Naive thymus-derived CD4-positive, alpha-beta T cell (primary cell): Measurements from ENCODE around the gene SPEG. TPM values are rescaled to one million over a fixed set of nuclear protein-coding genes. Genes with fewer than 3 reads are reported as not detected.

Experiments
- ATAC-seq: fragments of 150-1000 bp; cut with Tn5 transposase; 2 replicates; pipeline ENCODE4 v1.10.0; 2021; ENCODE audit warnings: mild to moderate bottlenecking, moderate library complexity
- CTCF ChIA-PET: fragments of 350-600 bp; sonication (Branson Sonifier 250); formaldehyde crosslinking; loops from one replicate; lab custom pipeline; 2021; ENCODE audit warnings: antibody characterized with exemption; lab: Charles Lee
- POLR2A ChIA-PET: fragments of 350-600 bp; sonication (Branson Sonifier 250); formaldehyde crosslinking; loops from one replicate; lab custom pipeline; 2021; ENCODE audit warnings: antibody characterized with exemption, inconsistent platforms; lab: Charles Lee
- DNase-seq, 9 donors: peaks; one replicate each; pipeline versions ENCODE4 v3.0.0 to v3.0.0-alpha.2; 2020 to 2022; ENCODE audit warnings: mixed read lengths in 1 of 9
- H3K27ac ChIP-seq: one replicate; pipeline ENCODE4 v1.7.0; 2013; ENCODE audit warnings: mild to moderate bottlenecking, low read depth, low read length, moderate library complexity
- H3K27me3 ChIP-seq, 2 donors: one replicate each; pipeline ENCODE4 v1.7.0; 2013; ENCODE audit warnings: low read length in 2 of 2, mild to moderate bottlenecking in 2 of 2, moderate library complexity in 2 of 2; ENCODE audit not compliant: control insufficient read depth in 2 of 2, insufficient read depth in 2 of 2
- H3K36me3 ChIP-seq, 3 experiments: 1 replicate in 2 of 3; 2 replicates in 1 of 3; pipeline ENCODE4 v1.7.0; 2013; ENCODE audit warnings: low read length in 3 of 3, mild to moderate bottlenecking in 3 of 3, moderate library complexity in 1 of 3; ENCODE audit not compliant: insufficient read depth in 3 of 3, control insufficient read depth in 2 of 3
- H3K4me1 ChIP-seq, 2 donors: one replicate each; pipeline ENCODE4 v1.7.0; 2013; ENCODE audit warnings: low read length in 2 of 2, mild to moderate bottlenecking in 2 of 2, moderate library complexity in 1 of 2; ENCODE audit not compliant: control insufficient read depth in 2 of 2, insufficient read depth in 2 of 2
- H3K4me3 ChIP-seq: 2 replicates; pipeline ENCODE4 v1.7.0; 2013; ENCODE audit warnings: mild to moderate bottlenecking, low read length
- H3K9me3 ChIP-seq, 3 experiments: 1 replicate in 2 of 3; 2 replicates in 1 of 3; pipeline ENCODE4 v1.7.0; 2013; ENCODE audit warnings: low read length in 3 of 3; ENCODE audit not compliant: control insufficient read depth in 2 of 3
- H3K27ac Mint-ChIP-seq, 9 donors: one replicate each; pipeline ENCODE4 v1.8.0; 2020 to 2022; ENCODE audit warnings: mixed read lengths in 9 of 9, mild to moderate bottlenecking in 8 of 9, moderate library complexity in 5 of 9, inconsistent platforms in 2 of 9
- H3K27me3 Mint-ChIP-seq, 5 donors: one replicate each; pipeline ENCODE4 v1.8.0; 2021 to 2022; ENCODE audit warnings: mixed read lengths in 5 of 5, mild to moderate bottlenecking in 1 of 5
- H3K36me3 Mint-ChIP-seq, 5 donors: one replicate each; pipeline ENCODE4 v1.8.0; 2020 to 2022; ENCODE audit warnings: mixed read lengths in 5 of 5, mild to moderate bottlenecking in 3 of 5, inconsistent platforms in 1 of 5
- H3K4me1 Mint-ChIP-seq, 7 donors: one replicate each; pipeline ENCODE4 v1.8.0; 2020 to 2022; ENCODE audit warnings: mixed read lengths in 7 of 7, mild to moderate bottlenecking in 3 of 7, inconsistent platforms in 1 of 7
- H3K4me3 Mint-ChIP-seq, 10 donors: one replicate each; pipeline ENCODE4 v1.8.0; 2020 to 2022; ENCODE audit warnings: mild to moderate bottlenecking in 10 of 10, mixed read lengths in 10 of 10, moderate library complexity in 6 of 10, inconsistent platforms in 2 of 10
- H3K9me3 Mint-ChIP-seq, 11 donors: one replicate each; pipeline ENCODE4 v1.8.0; 2020 to 2022; ENCODE audit warnings: mixed read lengths in 11 of 11, mild to moderate bottlenecking in 4 of 11, inconsistent platforms in 1 of 11, moderate library complexity in 1 of 11
- intact Hi-C, 2 donors: fragments of 100-400 bp; cut with micrococcal nuclease; formaldehyde crosslinking; loops; one replicate each; pipeline ENCODE4 v1.15.1; 2023
- polyA plus RNA-seq, 2 donors: library from polyadenylated mRNA; unstranded; fragments of 300-500 nt; fragmentation: Illumina TruSeq; gene quantifications; one replicate each; pipeline ENCODE4 v1.2.3, GENCODE V29; 2021
- total RNA-seq, 6 experiments: library from RNA in 5 of 6; stranded (reverse) in 5 of 6; gene quantifications; 1 replicate in 5 of 6; 2 replicates in 1 of 6; pipeline ENCODE4 v1.2.3 and lab custom pipeline; 2021 to 2026

Gene SPEG
- total and polyA plus RNA-seq, 7 experiments from 2014 or later = 0.26 to 23.2 (median 11.8) TPM

- DNase-seq = no peak
- Mint-ChIP-seq H3K9me3 (no peaks in the 10 kb centered on the region), H3K27me3 (peaks cover 9 to 47% (median 21%) of the 10 kb centered on the region in 5 donors), H3K27ac (no peak overlapping the region), H3K4me1 (peaks cover 0 to 5% (median 0%) of the 10 kb centered on the region in 7 donors), H3K36me3 (no peaks in the 10 kb centered on the region), H3K4me3 (no peak overlapping the region)
- Histone ChIP-seq H3K36me3 (no peaks in the 10 kb centered on the region), H3K27ac (no peak overlapping the region), H3K27me3 (peaks cover 0 to 4% of the 10 kb centered on the region in 2 donors), H3K4me3 (no peak overlapping the region), H3K9me3 (no peaks in the 10 kb centered on the region), H3K4me1 (no peaks in the 10 kb centered on the region)
- intact Hi-C loops = no loop called here
- ChIA-PET POLR2A (no interaction called here), CTCF (no interaction called here)
- no peak for ATAC-seq
Observed at GRCh38 chr2:219423652-219424377, 10.8 kb upstream of the SPEG start.

- no peak for DNase-seq
- H3K27ac ChIP-seq = no peak overlapping the region
- H3K36me3 ChIP-seq = no peaks in the 10 kb centered on the region
- no peak overlapping the region for H3K4me3 Mint-ChIP-seq
- no peaks in the 10 kb centered on the region for H3K4me1 Mint-ChIP-seq
- no peaks in the 10 kb centered on the region for H3K9me3 ChIP-seq
- ChIA-PET POLR2A (no interaction called here), CTCF (no interaction called here)
- no peak overlapping the region for H3K4me3 ChIP-seq
- peaks cover 3 to 33% (median 7%) of the 10 kb centered on the region in 5 donors for H3K27me3 Mint-ChIP-seq
- no peaks in the 10 kb centered on the region for H3K9me3 Mint-ChIP-seq
- H3K27ac Mint-ChIP-seq = no peak overlapping the region
- no peaks in the 10 kb centered on the region for H3K36me3 Mint-ChIP-seq
- H3K27me3 ChIP-seq = peaks cover 0 to 4% of the 10 kb centered on the region in 2 donors
- no peaks in the 10 kb centered on the region for H3K4me1 ChIP-seq
- ATAC-seq = no peak
- intact Hi-C loops = no loop called here
Observed at GRCh38 chr2:219425238-219426067, 9.2 kb upstream of the SPEG start.

GRCh38 chr2:219426068-219426443, 8.6 kb upstream of the SPEG start:
- Mint-ChIP-seq H3K36me3 (no peaks in the 10 kb centered on the region), H3K4me1 (peaks cover 0 to under 1% (median 0%) of the 10 kb centered on the region in 7 donors), H3K27me3 (peaks cover 0 to 28% (median 3%) of the 10 kb centered on the region in 5 donors), H3K9me3 (no peaks in the 10 kb centered on the region), H3K4me3 (no peak overlapping the region), H3K27ac (no peak overlapping the region)
- no peak for DNase-seq
- no peak overlapping the region for H3K4me3 ChIP-seq
- no peaks in the 10 kb centered on the region for H3K4me1 ChIP-seq
- ATAC-seq = no peak
- H3K9me3 ChIP-seq = no peaks in the 10 kb centered on the region
- peaks cover 0 to 4% of the 10 kb centered on the region in 2 donors for H3K27me3 ChIP-seq
- ChIA-PET POLR2A (no interaction called here), CTCF (no interaction called here)
- no peak overlapping the region for H3K27ac ChIP-seq
- H3K36me3 ChIP-seq = no peaks in the 10 kb centered on the region
- intact Hi-C loops = no loop called here

- H3K4me1 Mint-ChIP-seq = peaks cover 0 to 2% (median 0%) of the 10 kb centered on the region in 7 donors
- no peak for DNase-seq
- intact Hi-C loops = no loop called here
Observed at GRCh38 chr2:219426534-219427136, 8.0 kb upstream of the SPEG start.

GRCh38 chr2:219428469-219428868, 6.2 kb upstream of the SPEG start:
- H3K27ac ChIP-seq = no peak overlapping the region
- H3K27me3 ChIP-seq = no peaks in the 10 kb centered on the region
- H3K4me3 Mint-ChIP-seq = no peak overlapping the region
- no peak for ATAC-seq
- no peaks in the 10 kb centered on the region for H3K9me3 ChIP-seq
- H3K27ac Mint-ChIP-seq = no peak overlapping the region
- ChIA-PET CTCF (interaction anchor here (3.1 kb wide), 1 partner anchor 102 kb away, joined by 19 read pairs; no protein-coding TSS in a partner anchor), POLR2A (no interaction called here)
- intact Hi-C loops = no loop called here
- peaks cover 0 to 33% (median 8%) of the 10 kb centered on the region in 5 donors for H3K27me3 Mint-ChIP-seq
- peaks cover 0 to 2% (median 0%) of the 10 kb centered on the region in 7 donors for H3K4me1 Mint-ChIP-seq
- H3K36me3 Mint-ChIP-seq = no peaks in the 10 kb centered on the region
- H3K9me3 Mint-ChIP-seq = no peaks in the 10 kb centered on the region
- H3K4me3 ChIP-seq = no peak overlapping the region
- no peaks in the 10 kb centered on the region for H3K4me1 ChIP-seq
- H3K36me3 ChIP-seq = no peaks in the 10 kb centered on the region
- DNase-seq = no peak

More at GRCh38 chr2:219426534-219427136, 8.0 kb upstream of the SPEG start:
- H3K4me3 Mint-ChIP-seq = no peak overlapping the region
- H3K36me3 ChIP-seq = no peaks in the 10 kb centered on the region
- no peak for ATAC-seq
- POLR2A ChIA-PET = no interaction called here
- H3K36me3 Mint-ChIP-seq = no peaks in the 10 kb centered on the region
- H3K9me3 Mint-ChIP-seq = no peaks in the 10 kb centered on the region
- CTCF ChIA-PET = no interaction called here
- H3K9me3 ChIP-seq = no peaks in the 10 kb centered on the region
- H3K27me3 Mint-ChIP-seq = peaks cover 0 to 24% (median 5%) of the 10 kb centered on the region in 5 donors
- peaks cover 0 to 4% of the 10 kb centered on the region in 2 donors for H3K27me3 ChIP-seq
- no peak overlapping the region for H3K27ac ChIP-seq
- no peaks in the 10 kb centered on the region for H3K4me1 ChIP-seq
- no peak overlapping the region for H3K4me3 ChIP-seq
- H3K27ac Mint-ChIP-seq = no peak overlapping the region

- H3K9me3 Mint-ChIP-seq = no peaks in the 10 kb centered on the region
- POLR2A ChIA-PET = no interaction called here
- H3K4me1 Mint-ChIP-seq = peaks cover 0 to 4% (median 0%) of the 10 kb centered on the region in 7 donors
- DNase-seq = no peak
- H3K27me3 Mint-ChIP-seq = peaks cover 0 to 35% (median 12%) of the 10 kb centered on the region in 5 donors
- H3K27me3 ChIP-seq = no peaks in the 10 kb centered on the region
- no peak for ATAC-seq
- H3K9me3 ChIP-seq = no peaks in the 10 kb centered on the region
- H3K4me3 ChIP-seq = no peak overlapping the region
- no peaks in the 10 kb centered on the region for H3K4me1 ChIP-seq
- no peaks in the 10 kb centered on the region for H3K36me3 Mint-ChIP-seq
- CTCF ChIA-PET = interaction anchor here (0.7 to 3.1 kb wide), 3 partner anchors 25 to 399 kb away, joined by 3 to 19 read pairs (median 3); no protein-coding TSS in a partner anchor
- H3K36me3 ChIP-seq = no peaks in the 10 kb centered on the region
- H3K27ac Mint-ChIP-seq = no peak overlapping the region
- intact Hi-C loops = loop anchor here in 1 of 2 donors (1.0 kb wide), 1 partner anchor 100 kb away; no protein-coding TSS in a partner anchor
- H3K27ac ChIP-seq = no peak overlapping the region
- no peak overlapping the region for H3K4me3 Mint-ChIP-seq
Observed at GRCh38 chr2:219429958-219430606, 4.6 kb upstream of the SPEG start.
